Medulla oblongata (tissue), 1 donor: ENCODE data around the gene SLC48A1.
"Not testable (repeated sequence)": the region's sequence is repeated elsewhere in the genome, so short reads cannot be mapped to it uniquely, and the experiment has no call there.

ENCODE experiments used
- DNase-seq: peaks from one replicate; pipeline ENCODE4 v3.0.0-alpha.2; 2015; ENCODE audit errors: extremely low spot score

SLC48A1 gene

DNA sequence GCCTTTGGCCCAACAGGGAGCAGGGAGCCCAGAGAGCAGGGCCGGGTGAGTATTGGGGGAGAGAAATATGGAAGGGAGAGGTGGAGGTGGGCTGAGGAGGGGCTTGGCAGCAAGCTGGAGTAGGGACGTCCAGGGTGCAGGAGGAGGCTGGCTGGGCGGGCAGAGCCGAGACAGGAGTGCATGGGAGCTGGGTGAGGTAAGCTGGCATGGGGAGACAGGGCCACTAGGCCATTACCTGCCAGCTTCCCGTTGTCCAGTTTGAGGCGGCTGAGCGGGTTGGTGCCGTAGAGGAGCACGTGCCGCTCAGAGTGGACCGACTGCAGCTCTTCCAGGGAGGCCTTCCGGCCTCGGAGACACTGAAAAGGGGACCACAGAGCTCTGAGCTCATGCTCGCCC is 18.3 kb downstream of the SLC48A1 start:
- no peak for DNase-seq

DNA sequence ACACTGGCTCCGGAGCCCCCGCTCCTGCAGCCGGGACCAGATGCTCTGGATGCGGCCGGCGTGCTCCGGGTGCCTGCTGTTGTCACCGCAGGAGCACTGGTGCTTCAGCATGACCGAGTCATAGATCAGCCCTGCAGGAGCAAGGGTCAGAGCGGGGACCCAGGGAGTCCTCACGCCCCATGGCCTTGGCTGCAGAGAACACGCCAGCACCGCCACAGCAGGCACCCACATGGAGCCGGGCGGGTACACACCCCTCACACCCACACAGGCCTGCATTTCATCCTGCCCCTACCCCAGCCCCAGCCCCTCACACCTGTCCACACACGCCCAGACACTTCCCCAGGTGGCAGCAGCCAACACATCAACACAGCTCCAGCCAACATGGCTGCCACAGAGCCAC is 18.8 kb downstream of the SLC48A1 start:
- no peak for DNase-seq

- no peak for DNase-seq
These were observed 20.1 kb downstream of the SLC48A1 start for GRCh38 chr12:47793015-47793681.

GRCh38 chr12:47794679-47795078 is 21.6 kb downstream of the SLC48A1 start:
- DNase-seq = no peak

GRCh38 chr12:47795121-47795813 is 22.2 kb downstream of the SLC48A1 start:
- DNase-seq = no peak

DNA sequence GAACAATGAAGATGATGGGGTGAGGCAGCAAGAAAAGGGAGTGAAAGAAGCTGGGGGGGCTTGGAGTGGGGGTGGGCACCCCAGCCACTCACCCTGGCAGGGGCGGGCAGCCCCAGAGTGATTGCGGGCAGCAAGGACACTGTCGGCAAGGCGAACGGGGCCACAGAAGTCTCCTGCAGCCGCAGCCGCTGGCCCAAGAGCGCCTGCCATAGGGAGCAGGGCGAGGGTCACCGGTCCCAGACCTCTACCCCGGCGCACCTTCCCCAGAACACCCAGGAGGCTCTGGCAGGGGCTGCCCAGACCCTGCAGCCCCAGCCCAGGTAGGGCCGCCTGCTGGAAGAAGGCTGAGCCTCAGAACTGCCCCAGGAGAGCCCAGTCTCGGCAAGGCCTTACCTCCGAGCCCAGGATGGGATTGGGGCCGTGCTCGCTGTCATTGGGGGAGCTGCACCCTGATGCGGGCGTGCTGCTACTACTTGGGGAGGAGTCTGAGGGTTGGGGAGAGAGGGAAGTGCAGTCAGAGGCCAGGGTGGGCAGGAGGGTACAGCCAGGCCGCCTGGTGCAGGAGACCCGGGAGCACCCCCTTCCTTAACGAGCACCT is 22.9 kb downstream of the SLC48A1 start:
- no peak for DNase-seq

DNA sequence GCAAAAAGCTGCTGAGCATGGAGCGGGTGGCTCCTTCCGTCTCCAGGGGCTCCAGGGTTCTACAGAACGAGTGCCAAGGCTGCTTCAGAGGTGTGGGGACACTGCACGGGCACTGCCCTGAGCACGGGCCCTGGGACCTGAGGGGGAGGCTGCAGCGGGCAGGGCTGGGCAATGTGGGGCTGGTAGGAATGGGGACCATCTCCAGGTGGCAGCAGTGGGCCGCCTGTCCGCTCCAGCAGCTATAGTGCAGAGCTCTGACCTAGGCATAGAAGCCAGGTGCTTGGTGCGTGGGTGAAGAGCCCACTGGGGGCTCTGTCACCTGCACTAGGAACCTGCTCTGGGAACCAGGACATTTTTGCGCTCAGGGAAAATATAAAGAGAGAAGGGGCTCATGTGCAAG is 24.4 kb downstream of the SLC48A1 start:
- DNase-seq = peak; percentile 27

- no peak for DNase-seq
These were observed 25.4 kb downstream of the SLC48A1 start for GRCh38 chr12:47798382-47798948.

DNA sequence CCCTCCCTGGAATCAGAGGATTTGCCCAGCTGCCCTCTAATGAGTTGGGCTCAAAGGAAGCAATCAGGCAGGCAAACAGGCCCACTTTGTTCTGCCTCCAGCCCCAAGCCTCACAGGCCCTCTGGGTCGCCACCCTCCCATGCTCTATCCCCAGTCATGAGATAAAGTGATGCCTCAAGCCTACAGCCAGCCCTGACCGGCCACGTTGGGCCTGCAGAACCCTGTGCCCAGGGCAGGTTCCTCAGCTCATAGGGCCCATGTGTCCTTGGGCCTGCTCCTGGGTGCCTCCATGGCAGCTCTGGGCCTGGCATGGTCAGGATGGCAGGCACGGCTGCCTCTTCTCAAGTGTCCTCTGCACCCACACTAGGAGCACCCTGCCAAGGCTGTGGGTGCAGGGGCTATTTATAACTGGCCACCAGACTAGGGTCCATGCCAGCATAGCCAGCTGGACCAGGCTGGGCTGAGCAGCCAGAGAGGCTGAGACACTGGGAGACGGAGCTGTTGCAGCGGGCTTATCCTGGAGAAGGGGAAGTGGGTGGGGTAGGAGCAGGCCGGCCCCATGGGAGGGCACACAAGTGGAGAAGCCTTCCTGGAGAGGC is 26.4 kb downstream of the SLC48A1 start:
- DNase-seq = peak; percentile 82

DNA sequence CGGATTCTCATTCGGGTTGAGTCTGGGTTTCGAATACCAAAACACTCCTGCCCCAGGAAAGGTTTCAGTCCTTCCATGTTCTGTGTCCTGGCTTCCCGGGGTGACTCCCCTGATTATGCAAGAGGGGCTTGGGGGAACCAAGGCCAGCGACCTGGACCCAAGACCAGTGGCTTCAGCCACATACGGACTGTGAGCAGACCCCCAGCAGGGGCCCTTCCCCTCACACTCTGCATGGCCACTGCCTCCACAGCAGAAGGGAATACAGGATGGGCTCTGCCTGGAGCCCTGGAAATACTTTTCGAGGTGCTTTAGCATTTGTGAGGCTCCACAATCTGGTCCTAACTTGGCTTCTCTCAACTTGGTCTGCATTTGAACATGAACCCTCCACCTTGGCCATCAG is 27.5 kb downstream of the SLC48A1 start:
- DNase-seq = no peak

GRCh38 chr12:47801170-47801903 is 28.3 kb downstream of the SLC48A1 start:
- peak; percentile 53 for DNase-seq

DNA sequence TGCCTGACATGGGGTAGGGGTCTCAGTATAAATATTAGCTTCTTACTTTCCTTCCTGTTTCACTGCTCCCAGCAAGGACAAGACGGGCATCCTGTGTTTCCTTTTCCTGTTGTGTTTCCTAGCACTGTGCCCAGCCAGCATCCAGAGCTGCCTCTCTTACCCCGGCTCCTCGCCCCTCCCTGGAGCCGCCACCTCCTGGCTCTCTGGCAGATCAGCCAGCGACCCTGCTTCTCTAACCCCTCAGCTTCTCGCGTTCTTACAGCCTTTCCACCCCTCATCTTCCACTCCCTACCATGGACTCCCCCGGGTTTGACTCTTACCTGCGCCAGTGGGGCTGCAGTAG is 28.8 kb downstream of the SLC48A1 start:
- DNase-seq = no peak

GRCh38 chr12:47802312-47802711 is 29.3 kb downstream of the SLC48A1 start:
- DNase-seq = no peak

- no peak for DNase-seq
These were observed 30.3 kb downstream of the SLC48A1 start for GRCh38 chr12:47803191-47803875.

GRCh38 chr12:47804171-47804570 is 31.1 kb downstream of the SLC48A1 start:
- no peak for DNase-seq

DNA sequence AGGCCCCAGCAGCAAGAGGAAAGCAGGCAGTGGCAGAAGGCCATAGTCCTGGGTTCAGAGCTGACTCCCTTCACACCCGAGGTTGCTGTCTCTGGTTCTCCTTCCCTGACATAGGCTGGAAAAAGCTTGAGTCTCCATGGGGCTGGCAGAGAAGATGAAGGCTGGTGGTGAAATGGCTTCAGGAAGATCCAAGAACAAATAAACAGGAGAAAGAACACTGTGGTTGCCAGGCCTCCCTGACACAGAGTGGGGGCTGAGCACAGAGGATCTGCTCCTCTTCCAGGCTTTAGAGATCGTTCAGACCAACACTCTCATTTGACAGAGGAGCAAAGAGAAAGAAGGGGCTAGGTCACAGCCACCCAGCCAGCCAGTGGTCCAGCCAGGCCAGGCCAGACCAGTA is 32.4 kb downstream of the SLC48A1 start:
- DNase-seq = no peak

GRCh38 chr12:47807338-47807737 is 34.3 kb downstream of the SLC48A1 start:
- no peak for DNase-seq

- no peak for DNase-seq
These were observed 35.0 kb downstream of the SLC48A1 start for GRCh38 chr12:47808050-47808449.

DNA sequence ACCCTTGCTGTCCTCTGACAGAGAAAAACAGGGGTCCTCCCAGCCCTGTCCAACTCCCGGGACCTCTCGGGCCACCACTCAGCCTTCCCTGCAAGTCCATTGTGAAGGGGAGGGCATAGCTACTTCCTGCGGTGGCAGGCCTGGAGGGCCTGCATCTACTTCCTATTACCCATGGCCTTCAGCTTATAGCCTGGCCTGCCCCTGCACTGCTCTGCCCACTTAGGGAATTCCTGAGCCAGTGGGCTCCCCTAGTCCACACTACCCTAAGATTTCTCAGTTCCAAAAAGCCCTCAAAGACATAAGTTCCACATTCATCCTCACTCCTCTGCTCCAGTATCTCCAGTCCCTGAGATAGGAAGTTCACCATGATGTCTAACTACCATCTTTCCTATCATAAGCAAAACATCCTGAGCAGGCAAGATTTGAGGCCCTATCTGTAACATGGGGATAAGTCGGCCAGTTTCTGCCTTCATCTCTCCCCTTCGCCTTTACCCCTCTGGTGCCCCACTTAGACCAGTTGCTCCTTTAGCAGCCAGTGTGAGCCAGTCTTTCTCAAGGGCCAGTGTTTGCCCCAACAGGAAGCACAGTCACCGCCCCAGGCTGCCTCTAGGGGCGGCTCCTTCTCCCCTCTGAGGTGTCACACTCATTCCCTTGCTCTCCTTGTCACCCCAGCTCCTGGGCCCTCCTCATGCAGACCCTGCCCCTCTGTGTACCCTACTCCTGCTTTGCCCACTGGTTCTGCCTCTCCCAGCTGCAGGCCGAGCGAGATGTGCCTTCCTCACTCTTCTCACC is 35.7 kb downstream of the SLC48A1 start:
- no peak for DNase-seq

DNA sequence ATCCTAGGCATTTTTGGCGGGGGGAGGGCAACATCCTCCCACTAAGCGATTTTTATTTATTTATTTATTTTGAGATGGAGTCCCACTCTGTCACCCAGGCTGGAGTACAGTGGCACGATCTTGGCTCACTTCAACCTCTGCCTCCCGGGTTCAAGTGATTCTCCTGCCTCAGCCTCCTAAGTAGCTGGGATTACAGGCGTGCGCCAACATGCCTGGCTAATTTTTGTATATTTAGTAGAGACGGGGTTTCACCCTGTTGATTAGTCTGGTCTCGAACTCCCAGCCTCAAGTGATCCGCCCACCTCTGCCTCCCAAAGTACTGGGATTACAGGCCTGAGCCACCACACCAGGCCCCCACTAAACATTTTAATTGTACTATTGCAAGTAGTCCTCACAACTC is 36.5 kb downstream of the SLC48A1 start:
- not testable (repeated sequence) for DNase-seq

- peak; percentile 40 for DNase-seq
These were observed 38.0 kb downstream of the SLC48A1 start for GRCh38 chr12:47811072-47811396.
